Right kidney (tissue), 1 donor: ENCODE results near the gene DUT.

Source experiments
- DNase-seq: peaks from one replicate; pipeline ENCODE4 v3.0.0-alpha.2; 2016

The DUT gene

DNA sequence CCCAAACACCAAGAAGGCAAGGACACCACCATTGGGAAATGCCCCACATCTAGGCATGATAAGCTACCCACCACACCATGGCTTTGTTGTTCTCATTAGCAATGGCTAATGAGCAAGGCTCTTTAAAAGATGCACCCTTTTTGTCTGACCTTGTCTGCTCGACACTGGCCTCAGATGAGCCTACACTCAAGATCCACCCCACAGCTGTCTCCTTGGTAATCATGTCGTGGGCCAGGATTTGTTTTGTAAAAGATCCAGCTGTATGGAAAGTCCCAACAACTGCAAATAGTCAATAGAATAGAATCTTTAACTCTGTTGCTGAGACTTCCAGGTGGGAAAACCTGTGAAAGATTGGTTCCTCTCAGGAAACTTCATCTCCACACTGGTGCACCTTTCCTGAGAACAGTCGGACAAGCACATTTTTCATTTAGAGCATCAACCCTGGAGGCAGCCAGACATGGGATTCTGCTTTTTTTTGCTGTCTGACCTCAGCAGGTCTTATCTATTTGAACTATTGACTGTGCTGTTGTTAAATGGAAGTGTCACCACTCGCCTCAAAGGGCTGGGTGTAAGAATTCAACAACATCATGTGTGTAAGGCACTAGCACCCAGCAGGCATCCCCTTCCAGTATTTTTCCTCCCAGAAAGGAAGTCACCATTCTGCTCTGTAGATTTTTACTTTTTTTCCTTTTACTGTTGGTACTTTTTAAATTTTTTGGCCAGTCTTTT, 35.5 kb downstream of the DUT start:
- no peak for DNase-seq

DNA sequence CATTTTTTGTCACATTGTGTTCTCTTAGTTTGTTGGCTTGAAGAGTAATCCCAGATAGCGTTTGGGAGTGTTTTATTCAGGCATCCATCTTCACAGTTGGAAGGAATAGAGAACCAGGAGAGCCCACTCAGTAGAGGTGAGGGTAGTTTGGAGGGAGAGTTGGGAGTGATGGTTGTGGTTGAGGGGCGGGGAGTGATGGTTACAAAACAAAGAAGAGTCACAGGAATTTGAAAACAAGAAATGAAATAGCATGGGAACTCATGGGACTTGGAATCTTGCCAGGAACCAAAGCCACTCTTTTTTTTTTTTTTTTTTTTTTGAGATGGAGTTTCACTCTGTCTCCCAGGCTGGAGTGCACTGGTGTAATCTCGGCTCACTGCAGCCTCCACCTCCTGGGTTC, 36.3 kb downstream of the DUT start:
- DNase-seq, result no peak

- DNase-seq, result no peak
These were observed 39.2 kb downstream of the DUT start for GRCh38 chr15:48370460-48370859.

DNA sequence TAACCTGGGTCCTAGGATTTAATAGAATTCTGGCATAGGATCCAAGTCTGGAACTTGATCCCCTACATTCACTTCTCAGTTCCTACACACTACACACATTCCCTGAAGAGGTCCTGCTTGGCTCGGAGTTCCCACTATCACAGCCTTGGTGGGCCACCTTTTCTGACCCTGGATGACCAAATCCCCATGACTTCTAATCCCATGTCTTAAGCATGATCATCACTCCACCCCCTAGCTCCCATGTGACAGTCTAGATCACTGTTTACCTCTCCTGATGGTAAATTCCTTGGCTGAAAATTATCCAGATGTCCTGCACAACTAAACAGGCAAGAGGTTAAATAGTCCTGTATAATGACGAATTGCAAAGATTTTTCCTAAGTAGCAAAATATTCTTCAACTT, 40.3 kb downstream of the DUT start:
- no peak for DNase-seq

GRCh38 chr15:48371961-48372360, 40.7 kb downstream of the DUT start:
- DNase-seq, result no peak

- no peak for DNase-seq
These were observed 42.7 kb downstream of the DUT start for GRCh38 chr15:48373821-48374451.

- DNase-seq, result no peak
These were observed 43.2 kb downstream of the DUT start for GRCh38 chr15:48374472-48374871.

DNA sequence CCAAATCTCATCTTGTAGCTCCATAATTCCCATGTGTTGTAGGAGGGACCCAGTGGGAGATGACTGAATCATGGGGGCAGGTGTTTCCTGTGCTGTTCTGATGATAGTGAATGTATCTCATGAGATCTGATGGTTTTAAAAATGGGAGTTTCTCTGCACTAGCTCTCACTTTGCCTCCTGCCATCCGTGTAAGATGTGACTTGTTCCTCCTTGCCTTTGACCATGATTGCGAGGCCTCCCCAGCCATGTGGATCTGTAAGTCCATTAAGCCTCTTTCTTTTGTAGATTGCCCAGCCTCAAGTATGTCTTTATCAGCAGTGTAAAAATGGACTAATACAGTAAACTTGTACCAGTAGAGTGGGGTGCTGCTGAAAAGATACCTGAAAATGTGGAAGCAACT, 44.5 kb downstream of the DUT start:
- DNase-seq, result no peak

DNA sequence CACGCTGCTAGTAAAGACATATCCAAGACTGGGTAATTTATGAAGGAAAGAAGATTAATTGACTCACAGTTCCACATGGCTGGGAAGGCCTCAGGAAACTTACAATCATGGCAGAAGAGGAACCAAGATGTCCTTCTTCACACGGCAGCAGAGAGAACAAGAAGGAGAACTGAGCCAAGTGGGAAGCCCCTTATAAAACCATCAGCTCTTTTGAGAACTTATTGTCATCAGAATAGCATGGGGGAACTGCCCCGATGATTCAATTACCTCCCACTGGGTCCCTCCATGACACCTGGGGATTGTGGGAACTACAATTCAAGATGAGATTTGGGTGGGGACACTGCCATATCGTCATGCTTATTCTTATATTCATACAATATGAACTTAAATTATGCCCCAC, 49.0 kb downstream of the DUT start:
- DNase-seq, result no peak

DNA sequence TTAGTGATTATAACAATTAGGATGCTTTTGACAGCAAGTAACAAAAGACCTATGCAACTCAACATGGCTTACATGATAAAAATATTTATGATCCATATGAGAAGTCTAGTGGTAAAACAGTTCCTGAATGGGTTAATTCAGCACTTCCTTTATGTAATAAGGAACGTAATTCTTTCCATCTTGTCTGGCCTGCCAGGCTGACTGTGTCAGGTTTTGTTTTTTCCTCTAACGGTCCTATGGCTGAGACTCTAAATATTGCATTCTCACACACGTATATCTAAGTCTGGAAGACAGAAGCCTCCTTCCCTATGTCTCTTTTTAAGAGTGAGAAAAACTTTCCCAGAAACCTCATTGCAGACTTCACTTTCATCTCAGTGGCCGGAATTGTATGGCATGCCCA, 50.6 kb downstream of the DUT start:
- no peak for DNase-seq

- no peak for DNase-seq
These were observed 51.8 kb downstream of the DUT start for GRCh38 chr15:48383031-48383430.

GRCh38 chr15:48384616-48385015, 53.4 kb downstream of the DUT start:
- DNase-seq, result no peak

- DNase-seq, result no peak
These were observed 54.0 kb downstream of the DUT start for GRCh38 chr15:48385031-48385830.

GRCh38 chr15:48388016-48388851, 57.0 kb downstream of the DUT start:
- DNase-seq, result no peak

GRCh38 chr15:48388910-48389309, 57.7 kb downstream of the DUT start:
- no peak for DNase-seq

DNA sequence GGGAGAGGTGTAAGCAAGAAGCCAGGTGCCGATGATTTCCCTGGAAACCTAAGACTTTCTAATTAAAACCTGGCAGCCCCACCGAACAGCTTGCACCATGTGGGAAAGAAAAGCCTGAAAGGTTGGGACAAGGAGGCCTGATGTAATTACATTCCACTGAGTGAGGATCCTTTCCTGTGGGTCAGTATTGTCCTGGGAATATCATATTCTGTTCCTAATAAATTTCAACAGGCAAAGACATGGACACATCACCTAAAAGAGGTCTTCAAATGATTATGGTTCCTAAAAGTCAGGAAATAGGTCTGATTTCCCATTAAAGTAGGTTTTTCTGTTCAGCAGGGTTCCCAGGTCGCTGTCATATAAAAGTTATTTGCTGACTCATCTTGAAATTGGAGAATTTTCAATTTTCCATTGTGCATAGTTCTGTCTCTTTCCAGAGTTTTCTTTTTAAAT, 58.5 kb downstream of the DUT start:
- no peak for DNase-seq

- no peak for DNase-seq
These were observed 60.7 kb downstream of the DUT start for GRCh38 chr15:48391950-48392349.

DNA sequence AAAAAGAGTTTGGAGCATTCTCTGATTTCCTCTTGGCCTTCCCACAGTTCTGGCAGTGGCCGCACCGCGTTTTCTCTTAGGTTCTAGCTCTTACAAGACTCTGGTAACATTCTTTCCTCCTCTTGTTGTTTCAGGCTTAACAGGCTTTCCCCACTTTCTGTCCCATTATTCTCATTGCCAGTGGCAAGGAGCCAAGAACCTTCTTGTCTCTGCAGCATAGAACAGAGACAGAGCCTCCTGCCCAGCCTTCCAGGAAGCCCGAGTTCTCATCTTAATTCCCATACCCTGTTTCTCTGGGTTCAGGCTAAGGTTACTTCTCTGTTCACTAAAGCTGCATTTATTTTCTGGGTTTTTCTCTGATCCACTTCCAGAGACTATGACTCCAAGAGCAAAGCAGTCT, 61.1 kb downstream of the DUT start:
- DNase-seq, result no peak
